BLaER1 (cell line): ENCODE measurements around the gene ODAD3.

Experiments used
- H3K27ac ChIP-seq: shearing (Covaris generic); formaldehyde crosslinking; 2 replicates; pipeline ENCODE4 v1.8.1; 2022
- H3K27me3 ChIP-seq: shearing (Covaris generic); formaldehyde crosslinking; 2 replicates; pipeline ENCODE4 v1.8.1; 2022
- H3K36me3 ChIP-seq: shearing (Covaris generic); formaldehyde crosslinking; 2 replicates; pipeline ENCODE4 v1.8.1; 2022
- H3K4me1 ChIP-seq: shearing (Covaris generic); formaldehyde crosslinking; 2 replicates; pipeline ENCODE4 v1.8.1; 2022
- H3K4me2 ChIP-seq: shearing (Covaris generic); formaldehyde crosslinking; 2 replicates; pipeline ENCODE4 v1.8.1; 2022
- H3K4me3 ChIP-seq: shearing (Covaris generic); formaldehyde crosslinking; 2 replicates; pipeline ENCODE4 v1.8.1; 2022
- H3K9ac ChIP-seq: shearing (Covaris generic); formaldehyde crosslinking; 2 replicates; pipeline ENCODE4 v1.8.1; 2022
- H3K9me3 ChIP-seq: shearing (Covaris generic); formaldehyde crosslinking; 2 replicates; pipeline ENCODE4 v1.8.1; 2022
- H4K20me1 ChIP-seq: shearing (Covaris generic); formaldehyde crosslinking; 2 replicates; pipeline ENCODE4 v1.8.1; 2022
- Cebpa-rat ChIP-seq: shearing (Covaris generic); IDR thresholded peaks from 2 replicates; pipeline ENCODE4 v1.8.1; 2022

ODAD3 gene

GRCh38 chr19:11405846-11406643 lies 28.9 kb downstream of the ODAD3 start:
- Histone ChIP-seq H4K20me1 (no peaks in the 10 kb centered on the region), H3K9ac (no peak overlapping the region), H3K9me3 (no peaks in the 10 kb centered on the region), H3K4me2 (no peak overlapping the region), H3K36me3 (no peaks in the 10 kb centered on the region), H3K27me3 (peaks cover 4% of the 10 kb centered on the region; the same call in 1 of the 2 replicates), H3K27ac (no peak overlapping the region), H3K4me3 (no peak overlapping the region), H3K4me1 (no peaks in the 10 kb centered on the region)
- no peak for TF ChIP-seq Cebpa-rat

GRCh38 chr19:11404588-11405222 lies 30.2 kb downstream of the ODAD3 start:
- H3K4me3 ChIP-seq = no peak overlapping the region
- TF ChIP-seq Cebpa-rat = no peak
- no peak overlapping the region for H3K9ac ChIP-seq
- peak overlapping the region; percentile 17; the same call in 1 of the 2 replicates for H3K4me2 ChIP-seq
- no peak overlapping the region for H3K27ac ChIP-seq
- no peaks in the 10 kb centered on the region for H3K9me3 ChIP-seq
- peaks cover 4% of the 10 kb centered on the region; the same call in 1 of the 2 replicates for H3K27me3 ChIP-seq
- H3K36me3 ChIP-seq = no peaks in the 10 kb centered on the region
- no peaks in the 10 kb centered on the region for H3K4me1 ChIP-seq
- H4K20me1 ChIP-seq = no peaks in the 10 kb centered on the region

GRCh38 chr19:11401808-11402543 lies 32.9 kb downstream of the ODAD3 start:
- H3K27me3 ChIP-seq = peaks cover 4% of the 10 kb centered on the region; the same call in 1 of the 2 replicates
- H3K36me3 ChIP-seq = no peaks in the 10 kb centered on the region
- no peak overlapping the region for H3K9ac ChIP-seq
- no peak overlapping the region for H3K27ac ChIP-seq
- no peaks in the 10 kb centered on the region for H3K9me3 ChIP-seq
- H3K4me2 ChIP-seq = no peak overlapping the region
- H3K4me1 ChIP-seq = no peaks in the 10 kb centered on the region
- no peaks in the 10 kb centered on the region for H4K20me1 ChIP-seq
- TF ChIP-seq Cebpa-rat = no peak
- no peak overlapping the region for H3K4me3 ChIP-seq

GRCh38 chr19:11400798-11401197 lies 34.1 kb downstream of the ODAD3 start:
- Histone ChIP-seq H3K9ac (no peak overlapping the region), H3K36me3 (no peaks in the 10 kb centered on the region), H3K4me1 (no peaks in the 10 kb centered on the region), H3K27ac (no peak overlapping the region), H3K4me3 (no peak overlapping the region), H3K4me2 (no peak overlapping the region), H4K20me1 (no peaks in the 10 kb centered on the region), H3K27me3 (no peaks in the 10 kb centered on the region), H3K9me3 (no peaks in the 10 kb centered on the region)
- no peak for TF ChIP-seq Cebpa-rat

GRCh38 chr19:11399667-11400066 lies 35.3 kb downstream of the ODAD3 start:
- H3K27ac ChIP-seq = no peak overlapping the region
- TF ChIP-seq Cebpa-rat = no peak
- H3K36me3 ChIP-seq = no peaks in the 10 kb centered on the region
- H3K9me3 ChIP-seq = no peaks in the 10 kb centered on the region
- H3K4me2 ChIP-seq = no peak overlapping the region
- no peak overlapping the region for H3K9ac ChIP-seq
- no peak overlapping the region for H3K4me3 ChIP-seq
- no peaks in the 10 kb centered on the region for H4K20me1 ChIP-seq
- H3K27me3 ChIP-seq = no peaks in the 10 kb centered on the region
- no peaks in the 10 kb centered on the region for H3K4me1 ChIP-seq

GRCh38 chr19:11397089-11397610 lies 37.8 kb downstream of the ODAD3 start:
- Histone ChIP-seq H3K4me2 (no peak overlapping the region), H3K27me3 (no peaks in the 10 kb centered on the region)
- TF ChIP-seq Cebpa-rat = no peak

GRCh38 chr19:11390933-11391680 lies 43.8 kb downstream of the ODAD3 start:
- H3K4me3 ChIP-seq = no peak overlapping the region
- H4K20me1 ChIP-seq = no peaks in the 10 kb centered on the region
- no peak overlapping the region for H3K27ac ChIP-seq
- no peaks in the 10 kb centered on the region for H3K36me3 ChIP-seq
- H3K4me2 ChIP-seq = no peak overlapping the region
- H3K9ac ChIP-seq = no peak overlapping the region
- H3K4me1 ChIP-seq = peaks cover 15% of the 10 kb centered on the region
- peaks cover 11% of the 10 kb centered on the region for H3K9me3 ChIP-seq
- TF ChIP-seq Cebpa-rat = no peak
- no peaks in the 10 kb centered on the region for H3K27me3 ChIP-seq

More at GRCh38 chr19:11397089-11397610, 37.8 kb downstream of the ODAD3 start:
- Histone ChIP-seq H3K36me3 (no peaks in the 10 kb centered on the region), H3K27ac (no peak overlapping the region), H3K4me3 (no peak overlapping the region), H3K9me3 (no peaks in the 10 kb centered on the region), H3K4me1 (no peaks in the 10 kb centered on the region), H3K9ac (no peak overlapping the region), H4K20me1 (no peaks in the 10 kb centered on the region)

GRCh38 chr19:11390359-11390758 lies 44.6 kb downstream of the ODAD3 start:
- Histone ChIP-seq H3K36me3 (no peaks in the 10 kb centered on the region), H4K20me1 (no peaks in the 10 kb centered on the region), H3K4me3 (no peak overlapping the region), H3K9me3 (peaks cover 11% of the 10 kb centered on the region), H3K4me1 (peaks cover 15% of the 10 kb centered on the region), H3K27ac (no peak overlapping the region), H3K27me3 (no peaks in the 10 kb centered on the region), H3K4me2 (no peak overlapping the region), H3K9ac (no peak overlapping the region)
- no peak for TF ChIP-seq Cebpa-rat
